GM12874 (cell line): Measurements from ENCODE around the gene TBC1D24.

ENCODE experiments used
- CTCF ChIP-seq: IDR thresholded peaks from 2 replicates; pipeline ENCODE4 v1.5.1; 2011; ENCODE audit warnings: low read depth, mild to moderate bottlenecking, control low read depth, low read length, moderate library complexity; ENCODE audit not compliant: insufficient read depth

Gene TBC1D24

GRCh38 chr16:2476345-2476720 is 1.4 kb downstream of the TBC1D24 start:
- TF ChIP-seq CTCF: no peak

- TF ChIP-seq CTCF: no peak
Measured at GRCh38 chr16:2476741-2477140, 1.8 kb downstream of the TBC1D24 start.

- no peak for TF ChIP-seq CTCF
Measured at GRCh38 chr16:2477327-2477726, 2.4 kb downstream of the TBC1D24 start.

GRCh38 chr16:2478279-2478678 is 3.4 kb downstream of the TBC1D24 start:
- TF ChIP-seq CTCF: no peak

- no peak for TF ChIP-seq CTCF
Measured at GRCh38 chr16:2480948-2481347, 6.0 kb downstream of the TBC1D24 start.

GRCh38 chr16:2481676-2482075 is 6.7 kb downstream of the TBC1D24 start:
- no peak for TF ChIP-seq CTCF

GRCh38 chr16:2482249-2482648 is 7.3 kb downstream of the TBC1D24 start:
- no peak for TF ChIP-seq CTCF
